HG03565 (cell line): ENCODE measurements around the gene ARL6IP6.
"Not testable (repeated sequence)": the region's sequence is repeated elsewhere in the genome, so short reads cannot be mapped to it uniquely, and the experiment has no call there.

Source experiments
- ATAC-seq: cut with Tn5 transposase; IDR thresholded peaks from one replicate; pipeline ENCODE4 v1.9.1; 2021; ENCODE audit warnings: mild to moderate bottlenecking, moderate library complexity; ENCODE audit not compliant: unreplicated experiment

The ARL6IP6 gene

DNA sequence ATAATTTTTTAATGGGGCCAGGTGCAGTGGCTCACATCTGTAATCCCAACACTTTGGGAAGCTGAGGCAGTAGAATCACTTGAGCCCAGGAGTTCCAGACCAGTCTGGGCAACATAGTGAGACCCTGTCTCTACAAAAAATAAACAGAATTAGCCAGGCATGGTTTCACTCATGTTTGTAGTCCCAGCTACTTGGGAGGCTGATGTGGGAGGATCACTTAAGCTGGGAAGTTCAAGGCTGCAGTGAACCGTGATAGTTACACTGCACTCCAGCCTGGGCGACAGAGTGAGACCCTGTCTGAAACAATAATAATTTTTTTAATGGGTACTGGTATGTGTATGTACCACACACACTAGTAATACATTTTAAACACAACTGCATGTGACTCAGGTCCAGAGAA, 2.4 kb downstream of the ARL6IP6 start:
- no peak for ATAC-seq

DNA sequence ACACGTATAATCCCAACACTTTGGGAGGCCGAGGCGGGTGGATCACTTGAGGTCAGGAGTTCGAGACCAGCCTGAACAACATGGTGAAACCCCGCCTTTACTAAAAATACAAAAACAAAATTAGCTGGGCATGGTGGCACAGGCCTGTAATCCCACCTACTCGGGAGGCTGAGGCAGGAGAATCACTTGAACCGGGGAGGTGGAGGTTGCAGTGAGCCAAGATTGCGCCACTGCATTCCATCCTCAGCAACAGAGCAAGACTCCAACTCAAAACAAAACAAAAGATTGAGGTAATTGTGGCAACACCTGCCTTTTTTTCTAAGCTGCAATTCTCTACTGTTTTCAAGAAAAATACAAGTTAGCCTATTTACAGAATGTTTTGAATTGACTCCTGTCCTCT, 4.2 kb downstream of the ARL6IP6 start:
- ATAC-seq: not testable (repeated sequence)

DNA sequence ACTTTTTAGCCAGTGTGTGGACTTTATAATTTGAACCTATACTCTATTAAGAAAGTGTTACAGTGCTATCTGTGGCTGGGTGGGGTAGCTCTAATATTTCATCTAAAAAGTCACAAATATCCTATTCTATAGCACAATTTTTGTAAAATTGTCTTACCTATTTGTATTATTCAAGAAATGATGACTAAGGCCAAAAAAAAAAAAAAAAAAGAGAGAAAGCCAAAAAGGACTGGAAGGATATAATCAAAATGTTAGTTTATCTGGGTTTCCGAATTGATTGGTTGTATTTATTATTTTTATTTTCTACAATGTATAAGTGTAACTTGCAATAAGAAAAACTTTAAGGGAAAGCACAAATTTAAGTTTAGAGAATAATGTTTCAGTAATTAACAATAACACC, 5.5 kb downstream of the ARL6IP6 start:
- ATAC-seq: no peak

DNA sequence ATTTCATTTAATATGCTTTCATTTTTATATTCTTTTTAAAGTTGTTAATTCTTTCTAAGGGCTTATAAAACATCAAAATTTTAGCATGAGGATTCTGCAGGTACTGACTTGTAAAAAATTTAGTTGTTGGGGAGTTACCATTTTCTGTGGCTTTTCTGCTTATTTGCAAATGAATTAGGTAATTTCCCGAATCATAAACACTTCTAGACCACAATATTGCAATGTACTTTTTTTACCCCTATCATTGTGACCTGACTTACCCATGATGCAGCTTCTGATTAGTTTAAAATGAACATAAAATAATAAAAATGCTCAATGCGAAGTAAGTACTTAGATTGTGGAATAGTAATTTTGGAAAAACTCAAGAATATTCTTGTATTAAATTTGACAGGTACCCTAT, 11.4 kb downstream of the ARL6IP6 start:
- ATAC-seq: no peak

DNA sequence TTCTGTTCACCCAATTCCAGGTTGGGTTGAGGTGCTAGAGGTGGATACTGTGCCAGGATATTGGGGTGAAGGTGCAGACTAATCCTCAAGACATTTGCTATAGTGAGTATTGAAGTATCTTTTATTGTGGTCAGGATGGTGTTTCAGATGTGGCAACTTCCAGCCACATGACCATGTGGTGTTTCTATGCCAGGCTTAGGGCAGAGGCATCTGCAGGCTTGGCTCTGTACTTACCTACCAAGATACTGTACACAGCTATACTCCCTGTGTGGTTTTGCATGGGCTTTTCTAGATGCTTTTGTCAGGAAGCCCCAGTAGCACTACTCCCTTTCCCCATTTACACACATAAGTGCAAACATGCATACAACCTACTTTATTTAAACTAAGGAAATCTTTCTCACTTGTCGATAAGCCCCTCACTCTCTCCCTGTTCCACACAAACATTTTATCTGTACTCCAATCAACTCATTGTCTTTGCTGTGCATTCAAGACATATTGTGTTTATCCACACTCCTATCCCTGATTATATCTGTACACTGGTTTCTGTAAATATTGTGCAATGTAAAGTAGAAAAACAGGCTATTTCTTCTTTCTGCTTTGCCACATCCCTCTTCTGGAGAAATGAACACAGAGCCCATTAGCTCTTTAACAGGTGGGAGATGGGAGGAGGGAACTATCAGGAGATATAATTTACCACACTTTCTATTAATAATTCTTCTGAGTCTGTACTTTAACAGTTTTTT, 12.3 kb downstream of the ARL6IP6 start:
- ATAC-seq: peak; percentile 61

DNA sequence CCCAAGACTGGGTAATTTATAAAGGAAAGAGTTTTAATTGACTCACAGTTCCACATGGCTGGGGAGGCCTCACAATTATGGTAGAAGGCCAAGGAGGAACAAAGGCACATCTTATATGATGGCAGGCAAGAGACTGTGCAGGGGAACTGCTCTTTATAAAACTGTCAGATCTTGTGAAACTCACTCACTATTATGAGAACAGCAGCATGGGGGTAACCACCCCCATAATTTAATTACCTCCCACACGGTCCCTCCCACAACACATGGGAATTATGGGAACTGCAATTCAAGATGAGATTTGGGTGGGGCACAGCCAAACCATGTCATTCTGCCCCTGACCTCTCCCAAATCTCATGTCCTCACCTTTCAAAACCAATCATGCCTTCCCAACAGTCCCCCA, 19.1 kb downstream of the ARL6IP6 start:
- not testable (repeated sequence) for ATAC-seq

DNA sequence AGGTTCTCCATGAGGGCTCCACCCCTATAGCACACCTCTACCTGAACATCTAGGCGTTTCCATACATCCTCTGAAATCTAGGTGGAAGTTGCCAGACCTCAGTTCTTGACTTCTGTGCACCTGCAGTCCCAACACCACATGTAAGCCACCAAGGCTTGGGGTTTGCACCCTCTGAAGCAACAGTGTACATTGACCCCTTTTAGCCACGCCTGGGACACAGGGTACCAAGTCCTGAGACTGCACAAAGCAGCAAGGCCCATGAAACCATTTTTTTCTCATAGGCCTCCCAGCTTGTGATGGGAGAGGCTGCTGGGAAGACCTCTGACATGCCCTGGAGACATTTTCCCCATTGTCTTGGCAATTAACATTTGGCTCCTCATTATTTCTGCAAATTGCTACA, 20.0 kb downstream of the ARL6IP6 start:
- no peak for ATAC-seq

DNA sequence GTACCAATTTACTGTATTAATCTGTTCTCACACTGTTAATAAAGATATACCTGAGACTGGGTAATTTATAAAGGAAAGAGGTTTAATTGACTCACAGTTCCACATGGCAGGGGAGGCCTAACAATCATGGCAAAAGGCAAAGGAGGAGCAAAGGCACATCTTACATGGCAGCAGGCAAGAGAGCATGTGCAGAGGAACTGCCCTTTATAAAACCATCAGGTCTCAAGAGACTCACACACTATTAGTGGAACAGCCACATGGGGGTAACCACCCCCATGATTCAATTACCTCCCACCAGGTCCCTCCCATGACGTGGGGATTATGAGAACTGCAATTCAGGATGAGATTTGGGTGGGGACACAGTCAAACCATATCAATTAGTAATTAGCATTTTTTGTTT, 21.3 kb downstream of the ARL6IP6 start:
- ATAC-seq: not testable (repeated sequence)

DNA sequence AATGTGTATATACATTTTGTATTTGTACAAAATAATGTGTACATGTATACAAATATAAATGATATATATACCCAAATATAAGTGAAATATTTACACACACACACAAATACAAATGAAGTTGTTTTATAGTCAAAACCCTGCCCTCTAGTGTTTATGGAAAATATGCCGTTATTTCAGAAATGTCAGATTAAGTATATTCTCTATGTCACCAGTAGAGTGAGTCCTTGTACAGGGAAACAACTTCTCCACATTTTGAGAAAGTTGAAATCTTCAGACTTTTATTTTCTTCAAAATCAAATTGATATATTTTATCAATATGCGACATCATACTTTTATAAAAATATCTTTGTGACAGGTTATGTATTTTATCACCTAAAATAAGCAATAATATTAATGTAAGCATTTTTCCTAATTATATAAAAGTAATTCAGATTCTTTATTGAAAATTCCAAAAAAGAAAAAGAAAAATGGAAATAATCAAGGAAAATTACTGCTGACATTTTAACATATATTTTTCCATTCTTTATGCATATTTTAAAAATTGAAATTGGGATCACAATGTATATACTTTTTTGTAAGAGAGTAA, 22.4 kb downstream of the ARL6IP6 start:
- ATAC-seq: peak; percentile 83

DNA sequence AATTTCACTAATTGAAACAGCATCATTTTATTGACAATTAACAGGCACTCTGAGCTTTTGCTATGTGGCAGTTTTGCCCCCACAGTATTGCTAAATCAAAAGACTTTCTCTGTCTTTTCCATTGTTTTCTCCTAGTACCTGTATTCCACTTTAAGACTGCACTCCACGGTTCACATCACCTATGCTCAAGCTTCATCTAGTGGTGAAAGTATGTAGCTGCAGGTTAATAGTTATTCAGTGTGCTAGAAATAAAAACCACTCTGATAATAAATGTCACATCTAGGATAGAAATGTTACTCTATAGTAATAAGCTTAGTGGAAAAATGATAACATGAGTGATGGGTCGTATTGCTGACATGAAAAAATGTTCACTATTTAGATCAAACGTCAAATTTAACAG, 24.6 kb downstream of the ARL6IP6 start:
- ATAC-seq: peak; percentile 77

DNA sequence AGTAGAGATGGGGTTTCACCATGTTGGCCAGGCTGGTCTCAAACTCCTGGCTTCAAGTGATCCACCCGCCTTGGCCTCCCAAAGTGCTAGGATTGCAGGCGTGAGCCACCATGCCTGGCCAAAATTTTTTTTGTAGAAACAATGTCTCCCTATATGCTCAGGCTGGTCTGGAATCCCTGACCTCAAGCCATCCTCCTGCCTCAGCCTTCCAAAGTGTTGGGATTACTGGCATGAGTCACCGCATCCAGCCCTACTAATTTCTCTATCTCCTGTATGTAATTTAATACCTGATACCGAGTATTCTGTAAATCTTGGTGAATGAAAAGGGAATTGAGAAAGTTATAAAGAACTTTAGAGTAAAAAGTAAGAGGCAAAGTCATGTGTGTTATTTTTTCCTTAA, 29.3 kb downstream of the ARL6IP6 start:
- not testable (repeated sequence) for ATAC-seq

DNA sequence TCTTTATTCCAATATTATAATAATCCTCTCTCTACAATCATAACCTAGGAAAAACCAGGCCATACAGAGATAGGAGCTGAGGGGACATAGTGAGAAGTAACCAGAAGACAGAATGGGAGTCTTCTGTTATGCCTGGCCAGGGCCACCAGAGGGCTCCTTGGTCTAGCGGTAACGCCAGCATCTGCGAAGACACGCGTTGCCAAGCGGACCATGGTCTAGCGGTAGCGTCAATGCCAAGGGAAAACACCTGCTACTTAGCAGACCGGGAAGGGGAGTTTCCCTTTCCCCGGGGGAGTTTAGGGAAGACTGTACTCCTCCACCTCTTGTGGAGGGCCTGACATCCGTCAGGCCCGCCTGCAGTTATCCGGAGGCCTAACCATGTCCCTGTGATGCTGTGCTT, 36.6 kb downstream of the ARL6IP6 start:
- no peak for ATAC-seq

DNA sequence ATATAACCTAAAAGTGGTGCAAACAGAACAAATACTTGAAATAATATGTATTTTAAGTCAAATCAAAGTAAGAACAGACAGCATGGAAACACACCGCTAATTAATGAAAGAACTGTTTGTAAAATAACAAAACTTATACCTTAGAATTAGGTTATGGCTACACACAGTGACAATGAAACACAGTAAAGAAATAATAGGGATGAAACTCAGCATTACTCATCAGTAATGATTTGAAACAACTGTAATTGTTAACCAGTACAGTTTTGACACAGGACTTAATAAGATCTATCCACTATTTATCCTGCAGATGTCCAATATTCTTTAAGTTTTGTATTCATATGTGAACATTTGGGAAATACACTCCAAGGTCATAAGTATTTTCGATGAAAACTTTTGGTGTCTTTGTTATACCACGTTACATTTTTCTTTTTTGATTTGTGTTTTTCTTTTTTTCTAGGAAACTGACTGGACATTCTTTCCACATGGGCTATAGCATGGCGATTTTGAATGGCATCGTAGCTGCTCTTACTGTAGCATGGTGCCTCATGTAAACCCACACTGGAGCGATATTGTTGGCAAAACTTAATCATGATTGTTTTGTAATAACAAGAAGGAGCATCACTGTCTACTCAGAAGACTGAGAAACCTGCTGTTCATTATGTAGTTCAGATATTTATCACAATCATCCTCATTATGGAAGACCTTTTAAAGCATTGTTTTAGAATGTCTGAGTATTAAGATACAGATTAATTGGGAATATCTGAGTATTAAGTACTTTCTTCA, 41.1 kb downstream of the ARL6IP6 start:
- ATAC-seq: no peak

DNA sequence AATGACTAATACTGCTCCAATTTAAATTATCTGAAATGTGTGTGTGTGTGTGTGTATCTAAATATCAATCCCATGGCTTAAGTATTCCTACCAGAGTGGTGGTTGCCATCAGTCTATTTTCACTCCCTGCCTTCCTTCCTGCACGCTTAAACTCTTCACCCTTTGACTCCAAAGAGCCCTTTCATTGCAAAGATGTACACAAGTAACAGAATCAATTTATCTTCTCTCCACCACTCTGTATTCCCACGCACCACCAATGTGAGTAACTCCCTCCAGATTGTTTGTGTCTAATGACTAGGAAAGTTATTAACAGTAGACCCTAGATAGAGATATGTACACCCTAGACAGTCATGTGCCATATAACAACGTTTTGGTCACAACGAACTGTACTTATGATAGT, 42.8 kb downstream of the ARL6IP6 start:
- no peak for ATAC-seq

DNA sequence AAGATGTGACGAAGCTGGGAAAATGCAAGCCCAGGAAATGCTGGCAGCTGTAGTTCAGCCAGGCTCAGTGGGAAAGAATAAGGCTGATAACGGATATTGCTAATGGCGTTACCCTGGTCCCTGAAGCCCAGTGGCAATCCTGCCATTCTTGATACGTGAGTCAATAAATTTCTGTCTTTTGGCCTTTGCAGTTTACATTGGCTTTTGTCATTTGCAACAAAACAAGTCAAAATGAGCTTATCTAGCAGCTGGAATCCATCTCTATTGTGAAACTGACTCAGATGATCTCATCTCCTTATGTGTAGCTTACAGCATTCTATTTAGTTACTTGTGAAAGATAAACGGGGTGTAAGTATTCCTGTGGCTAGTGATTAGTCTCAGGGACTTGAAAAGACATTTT, 43.8 kb downstream of the ARL6IP6 start:
- ATAC-seq: no peak

DNA sequence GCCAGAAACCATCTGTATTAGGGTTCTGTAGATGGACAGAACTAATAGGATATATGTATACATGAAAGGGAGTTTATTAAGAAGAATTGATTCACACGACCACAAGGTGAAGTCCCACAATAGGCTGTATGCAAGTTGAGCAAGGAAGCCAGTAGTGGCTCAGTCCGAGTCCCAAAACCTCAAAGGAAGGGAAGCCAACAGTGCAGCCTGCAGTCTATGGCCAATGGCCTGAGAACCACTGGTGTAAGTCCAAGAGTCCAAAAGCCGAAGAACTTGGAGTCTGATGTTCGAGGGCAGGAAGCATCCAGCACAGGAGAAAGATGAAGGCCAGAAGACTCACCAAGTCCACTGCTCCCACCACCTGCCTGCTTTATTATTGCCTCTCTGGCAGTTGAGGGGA, 44.8 kb downstream of the ARL6IP6 start:
- ATAC-seq: not testable (repeated sequence)

DNA sequence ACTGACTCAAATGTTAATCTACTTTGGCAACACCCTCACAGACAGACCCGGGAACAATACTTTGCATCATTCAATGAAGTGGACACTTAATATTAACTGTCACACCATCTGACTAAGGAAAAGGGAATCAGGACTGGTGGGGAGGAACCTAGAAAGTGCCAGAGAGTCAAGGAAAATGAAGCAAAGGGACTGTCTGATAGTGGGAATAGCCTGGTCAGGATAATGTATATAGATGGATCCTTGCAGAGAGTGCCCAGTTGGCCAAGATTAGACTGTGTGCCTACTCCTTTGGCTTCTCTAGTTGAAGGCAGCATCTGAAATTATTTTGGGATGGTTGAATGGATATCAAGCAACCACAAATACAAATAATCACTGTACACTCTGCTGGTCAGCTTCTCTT, 45.2 kb downstream of the ARL6IP6 start:
- ATAC-seq: no peak

DNA sequence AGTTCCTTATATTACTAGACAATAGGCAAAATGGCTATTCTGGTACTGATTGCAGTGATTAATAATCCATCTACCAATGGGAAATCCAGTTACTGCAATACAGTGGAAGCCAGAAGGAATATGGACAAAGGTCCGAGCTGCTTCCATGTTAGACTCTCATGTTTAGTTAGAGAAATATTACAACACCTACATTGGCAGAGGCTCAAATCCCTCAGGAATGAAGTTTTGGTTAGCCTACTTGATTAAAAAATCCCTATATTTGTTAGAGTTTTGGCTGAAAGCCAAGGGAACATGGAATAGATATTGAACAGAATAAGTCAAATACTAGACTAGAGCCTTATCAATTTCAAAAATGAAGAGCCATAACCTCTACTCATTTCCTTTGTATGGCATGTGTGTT, 48.5 kb downstream of the ARL6IP6 start:
- ATAC-seq: no peak

DNA sequence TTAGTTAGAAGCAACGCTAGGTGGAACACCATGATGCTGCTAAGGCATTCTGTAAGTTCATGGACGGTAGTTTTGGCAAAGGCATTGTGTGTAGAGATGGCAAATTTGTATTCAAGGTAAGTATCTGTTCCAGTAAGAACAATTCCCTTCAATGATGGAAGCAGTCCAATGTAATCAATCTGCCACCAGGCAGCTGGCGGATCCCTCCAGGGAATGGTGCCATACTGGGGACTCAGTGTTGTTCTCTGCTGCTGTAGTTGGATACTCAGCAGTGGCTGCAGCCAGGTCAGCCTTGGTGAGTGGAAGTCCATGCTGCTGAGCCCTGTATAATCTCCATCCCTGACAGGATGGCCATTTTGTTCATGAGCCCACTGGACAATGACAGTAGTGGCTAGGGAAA, 62.8 kb downstream of the ARL6IP6 start:
- no peak for ATAC-seq

DNA sequence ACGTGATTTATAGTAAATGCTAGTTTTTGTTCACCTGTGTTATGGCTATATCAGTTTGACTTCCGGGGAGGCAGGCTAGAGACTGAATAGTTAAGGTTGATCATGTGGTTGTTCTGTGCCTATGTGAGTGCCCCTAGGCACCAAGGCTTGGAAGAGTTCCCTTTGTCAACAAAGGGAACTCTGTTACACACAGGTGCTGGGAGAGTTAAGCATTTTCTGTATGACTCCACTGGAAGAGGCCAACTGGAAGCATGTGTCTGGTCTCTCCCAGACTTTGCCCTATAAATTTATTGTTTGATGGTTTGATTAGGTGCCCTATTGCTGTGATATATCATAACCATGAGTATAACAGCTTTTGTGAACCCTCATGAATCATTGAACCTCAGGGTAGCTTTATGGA, 63.8 kb downstream of the ARL6IP6 start:
- no peak for ATAC-seq

DNA sequence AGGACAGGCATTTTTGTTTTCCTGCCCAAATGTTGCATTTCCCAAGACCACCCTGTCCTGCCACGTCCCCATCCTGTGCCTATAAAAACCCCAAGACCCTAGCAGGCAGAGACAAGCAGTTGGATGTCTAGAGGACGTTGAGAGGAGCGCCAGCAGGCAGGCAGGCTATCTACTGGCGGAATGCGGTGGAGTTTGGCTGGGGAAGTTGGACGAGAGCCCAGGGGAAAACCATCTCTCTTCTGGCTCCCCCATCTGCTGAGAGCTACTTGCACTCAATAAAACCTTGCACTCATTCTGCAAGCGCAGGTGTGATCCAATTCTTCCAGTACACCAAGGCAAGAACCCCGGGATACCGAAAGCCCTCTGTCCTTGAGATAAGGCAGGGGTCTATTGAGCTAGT, 72.5 kb downstream of the ARL6IP6 start:
- ATAC-seq: no peak

DNA sequence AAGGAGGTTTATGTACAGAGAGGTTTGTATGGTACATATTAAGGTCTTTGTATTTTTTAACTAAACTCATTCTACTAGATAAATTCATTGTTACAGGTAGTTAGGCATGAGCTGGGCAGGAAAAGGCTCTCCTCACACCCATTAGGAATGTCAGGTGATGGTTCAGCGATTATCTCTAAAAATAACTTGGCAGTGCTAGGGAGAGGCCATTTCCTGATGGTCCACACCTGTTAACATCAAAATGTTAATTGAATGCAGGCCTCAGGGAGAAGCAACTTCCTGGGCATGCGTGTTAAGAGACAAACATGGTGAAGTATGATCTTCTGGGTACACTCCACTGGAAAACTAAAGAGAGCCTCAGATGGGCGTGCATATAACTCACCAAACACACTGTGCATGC, 73.6 kb downstream of the ARL6IP6 start:
- ATAC-seq: no peak
